ENCODE data around the gene C2CD4A.
A peak's percentile ranks its signal among the peaks of the same experiment; 100 is the strongest.

C2CD4A gene

DNA sequence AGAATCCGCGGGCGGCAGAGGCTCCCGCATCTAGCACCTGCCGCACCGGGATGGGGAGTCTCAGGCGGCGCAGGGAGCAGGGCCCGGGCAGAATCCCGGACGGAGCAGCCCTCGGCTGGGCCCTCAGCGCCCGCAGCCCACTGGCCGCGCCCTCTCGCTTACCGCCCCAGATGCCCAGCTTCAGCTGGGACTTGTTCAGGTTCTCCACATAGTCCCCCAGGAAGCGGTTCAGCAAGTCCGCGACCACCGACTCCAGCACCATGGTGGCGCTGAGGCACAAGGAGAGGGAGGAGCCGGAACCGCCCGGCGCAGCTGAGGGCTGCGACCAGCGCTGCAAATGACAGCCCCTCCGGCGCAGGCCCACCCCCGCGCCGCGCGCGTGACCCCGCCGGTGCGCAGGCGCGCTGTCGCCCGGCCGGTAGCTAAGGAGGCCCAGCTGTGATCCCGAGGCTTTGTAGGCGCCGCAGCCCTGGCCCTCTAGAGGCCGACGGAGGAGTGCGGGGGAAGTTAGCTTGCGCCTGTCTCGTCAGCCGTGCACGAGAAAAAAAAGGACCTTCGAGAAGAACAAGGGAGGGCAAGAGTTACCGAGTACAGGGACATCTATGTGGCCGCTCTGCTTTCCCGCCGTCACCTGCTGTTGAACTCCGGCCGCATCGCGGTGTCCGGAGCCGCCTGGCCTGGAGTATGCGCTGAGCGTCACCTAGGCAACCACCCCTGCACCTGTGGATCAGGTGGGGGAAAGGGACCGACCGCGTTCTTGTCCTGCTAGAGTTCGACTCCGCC lies 6.5 kb upstream of the C2CD4A start, which contains the start of gene VPS13C:
Gene VPS13C (minus strand): TSS at position 335 of the 783 bp plus-strand sequence. CDS start 73 bp downstream, at position 262.
- peak; percentile 92 to 94 for DNase-seq

- DNase-seq: peak in 1 of 2 experiments; percentile 38
Measured at GRCh38 chr15:62060896-62061280, 5.9 kb upstream of the C2CD4A start.

DNA sequence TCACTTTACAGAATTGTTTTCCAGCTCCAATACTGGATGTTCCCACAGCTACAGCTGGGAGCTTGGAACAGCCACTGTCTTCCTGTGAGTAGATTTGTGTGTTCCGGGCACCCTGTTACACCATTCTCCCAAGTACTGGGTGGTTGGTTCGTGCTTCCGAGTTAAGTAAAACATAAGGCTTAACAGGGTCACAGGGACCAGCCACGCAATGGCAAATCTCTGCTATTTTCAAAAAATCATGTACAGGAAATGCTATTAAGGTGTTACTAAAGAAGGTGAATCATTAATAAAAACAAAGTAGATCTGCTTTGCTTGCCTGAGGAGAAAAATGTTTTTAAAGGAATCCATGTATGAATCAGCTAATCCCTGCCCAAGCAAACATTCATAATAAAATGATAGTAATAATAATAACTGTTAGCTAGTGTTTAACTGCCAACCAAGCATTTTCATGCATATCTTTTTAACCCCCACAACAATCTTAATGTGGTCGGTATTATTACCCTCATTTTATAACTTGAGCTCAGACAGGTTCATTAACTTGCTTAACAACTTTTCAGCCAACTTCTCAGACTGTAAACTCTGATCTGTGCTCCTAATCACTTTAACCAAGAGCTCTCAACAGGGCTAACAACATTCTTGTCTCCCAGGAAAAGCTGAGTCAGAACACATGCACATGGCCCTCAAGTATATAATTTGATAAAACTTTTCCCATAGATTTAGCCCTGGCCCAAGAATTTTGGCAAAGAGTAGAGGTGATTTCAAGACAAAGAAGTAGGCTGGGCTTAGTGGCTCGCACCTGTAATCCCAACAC lies 2.7 kb upstream of the C2CD4A start:
- no peak for DNase-seq

DNA sequence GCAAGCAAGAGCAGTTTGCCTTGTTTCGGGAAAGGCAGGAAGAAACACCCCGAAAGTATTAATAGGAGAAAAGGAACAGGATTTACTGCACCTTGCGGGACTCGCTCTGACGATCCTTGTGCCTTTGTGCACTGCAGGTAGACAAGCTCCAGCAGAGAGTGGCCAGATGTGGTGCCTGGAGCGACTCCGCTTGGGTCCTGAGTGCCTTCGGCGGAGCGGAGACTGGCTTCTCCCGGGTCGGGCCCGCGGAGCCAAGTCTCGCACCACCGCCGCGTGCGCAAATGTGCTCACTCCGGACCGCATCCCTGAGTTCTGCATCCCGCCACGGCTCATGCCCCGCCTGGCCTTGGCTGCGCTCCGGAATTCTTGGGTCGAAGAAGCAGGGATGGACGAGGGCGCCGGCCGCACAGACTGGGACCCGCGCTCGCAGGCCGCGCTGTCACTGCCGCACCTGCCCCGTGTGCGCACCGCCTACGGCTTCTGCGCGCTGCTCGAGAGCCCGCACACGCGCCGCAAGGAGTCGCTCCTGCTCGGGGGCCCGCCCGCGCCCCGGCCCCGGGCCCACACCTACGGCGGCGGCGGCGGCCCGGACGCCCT lies 769 bp downstream of the C2CD4A start:
- no peak for DNase-seq

GRCh38 chr15:62068071-62068809 lies 1.5 kb downstream of the C2CD4A start:
- peak; percentile 39 to 53 for DNase-seq

GRCh38 chr15:62068810-62069167 lies 2.0 kb downstream of the C2CD4A start:
- peak; percentile 22 to 32 for DNase-seq

DNA sequence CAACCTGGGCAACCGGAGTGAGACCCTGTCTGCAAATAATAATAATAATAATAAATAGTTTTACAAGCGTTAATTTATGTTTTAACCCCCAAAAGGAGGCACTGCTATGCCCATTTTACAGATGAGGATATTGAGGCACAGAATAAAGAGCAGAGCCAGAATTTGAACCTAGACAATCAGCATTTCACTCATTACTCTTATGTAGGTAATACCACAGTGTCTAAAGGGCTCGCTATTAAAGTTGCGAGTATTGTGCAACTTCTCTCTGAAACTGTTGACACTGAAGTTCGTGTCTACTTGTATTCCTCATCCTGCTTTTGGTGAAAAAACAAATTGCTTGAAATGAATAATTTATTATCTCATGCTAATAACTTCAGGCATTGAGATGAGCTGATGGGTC lies 2.8 kb downstream of the C2CD4A start:
- no peak for DNase-seq

DNA sequence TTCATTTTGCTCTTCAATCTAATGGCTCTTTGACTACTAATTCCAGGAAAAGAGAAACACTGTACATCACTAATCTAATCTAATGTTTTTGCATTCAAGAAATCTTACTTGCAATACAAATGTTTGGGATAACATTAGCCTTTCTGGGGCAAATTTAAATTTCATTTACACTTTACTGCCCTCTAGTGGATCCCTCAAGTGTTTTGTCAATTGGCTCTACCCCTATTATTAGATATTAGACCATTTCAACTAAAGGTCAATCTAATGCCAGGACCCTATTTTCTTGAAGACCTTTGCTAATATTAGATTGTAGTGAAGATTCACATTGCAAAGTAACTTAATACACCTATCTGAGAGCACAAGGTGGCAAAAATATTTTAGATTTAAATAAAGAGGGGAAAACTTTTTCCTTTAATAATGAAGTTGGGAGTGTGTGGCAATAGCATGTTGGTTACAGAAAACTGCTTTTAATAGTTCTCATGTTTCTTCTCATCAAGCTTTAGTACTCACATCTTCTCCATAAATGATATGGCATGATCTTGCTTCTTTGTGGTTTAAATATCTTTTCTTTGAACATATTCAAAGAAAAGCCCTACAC lies 5.0 kb downstream of the C2CD4A start:
- peak; percentile 51 to 69 for DNase-seq

DNA sequence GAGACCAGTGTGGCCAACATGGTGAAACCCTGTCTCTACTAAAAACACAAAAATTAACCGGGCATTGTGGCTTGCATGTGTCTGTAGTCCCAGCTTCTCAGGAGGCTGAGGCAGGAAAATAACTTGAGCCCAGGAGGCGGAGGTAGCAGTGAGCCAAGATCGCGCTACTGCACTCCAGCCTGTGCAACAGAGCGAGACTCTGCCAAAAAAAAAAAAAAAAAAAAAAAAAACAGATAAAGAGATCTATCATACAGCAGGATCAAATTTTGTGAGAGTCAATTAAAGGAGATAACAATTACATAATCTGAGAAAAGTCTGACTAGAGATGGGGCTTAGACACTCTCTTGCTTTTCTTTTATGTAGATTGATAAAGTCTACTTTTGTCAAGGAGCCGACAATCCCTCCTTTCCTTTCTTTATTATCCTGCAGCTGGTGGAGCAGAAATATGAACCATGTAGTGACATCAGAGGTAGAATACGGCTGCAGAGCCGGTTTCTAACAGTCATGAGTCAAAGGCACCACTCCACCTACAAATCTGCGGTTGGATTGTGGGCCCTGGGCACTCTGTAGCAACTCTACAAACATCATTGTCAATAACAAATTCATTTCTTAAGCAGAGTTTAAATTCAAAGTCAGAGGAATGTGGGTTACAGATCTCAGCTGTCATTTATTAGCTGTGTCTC lies 9.0 kb downstream of the C2CD4A start:
- no peak for DNase-seq

DNA sequence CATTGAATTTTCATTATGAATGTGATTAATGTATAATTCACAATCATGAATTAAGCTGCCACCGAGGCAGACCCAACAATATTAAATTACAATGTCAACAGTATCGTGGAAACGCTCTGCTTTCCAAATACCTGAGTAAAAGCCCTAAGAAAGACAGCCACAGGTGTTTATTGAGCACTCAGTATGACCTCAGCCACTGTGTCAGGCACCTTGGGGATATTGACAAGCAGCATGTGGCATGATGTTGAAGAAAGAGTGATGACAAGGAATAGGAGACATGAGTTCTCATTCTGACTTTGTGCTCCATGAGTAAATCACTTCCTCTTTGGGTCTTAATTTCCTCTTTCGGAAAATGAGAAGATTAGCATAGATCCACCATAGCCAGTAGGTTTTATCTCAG lies 12.8 kb downstream of the C2CD4A start:
- DNase-seq: peak in 1 of 2 experiments; percentile 9

DNA sequence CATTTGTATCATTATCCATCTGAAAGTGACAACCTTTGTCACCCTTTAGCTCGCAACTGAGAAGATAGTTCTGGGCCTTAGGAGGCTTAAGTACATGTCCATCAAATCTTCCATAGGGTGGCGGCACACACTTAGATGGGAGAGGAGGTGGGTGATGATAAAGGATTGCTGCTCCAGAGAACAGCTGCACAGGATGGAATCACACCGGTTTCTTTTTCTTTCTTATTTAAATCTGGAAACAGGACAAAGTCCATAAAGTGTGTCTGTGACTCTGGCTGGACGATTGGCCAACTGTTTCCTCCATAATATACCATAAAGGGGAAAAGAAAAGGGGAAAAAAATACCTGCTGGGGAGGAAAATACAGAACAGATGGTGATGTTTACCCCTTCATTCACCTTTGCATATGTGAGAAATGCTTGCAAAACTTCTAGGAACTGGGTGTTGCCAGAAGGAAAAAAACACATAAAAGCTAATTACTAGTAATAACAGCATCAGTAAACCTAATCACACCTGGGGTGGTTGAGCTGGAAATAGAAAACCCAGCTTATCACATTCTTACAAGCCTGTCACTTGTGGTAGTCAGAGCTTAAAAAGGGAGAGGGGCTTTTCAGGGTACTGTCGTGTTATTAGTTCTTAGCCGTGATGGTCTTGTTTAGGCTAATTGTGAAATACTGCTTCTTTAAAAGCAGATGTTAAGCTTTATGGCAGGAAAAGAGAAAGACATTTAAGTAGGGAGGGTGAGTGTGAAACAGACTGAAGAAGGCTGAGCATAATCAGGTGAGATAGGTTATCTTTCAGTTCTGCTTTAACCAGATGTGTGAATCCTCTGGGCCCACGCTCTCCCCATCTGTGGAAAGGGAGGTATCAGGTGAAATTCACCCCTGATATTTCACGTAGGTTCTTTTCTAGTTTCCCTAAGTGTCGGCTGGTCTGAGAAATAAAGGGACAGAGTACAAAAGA lies 16.7 kb downstream of the C2CD4A start:
- DNase-seq: no peak

DNA sequence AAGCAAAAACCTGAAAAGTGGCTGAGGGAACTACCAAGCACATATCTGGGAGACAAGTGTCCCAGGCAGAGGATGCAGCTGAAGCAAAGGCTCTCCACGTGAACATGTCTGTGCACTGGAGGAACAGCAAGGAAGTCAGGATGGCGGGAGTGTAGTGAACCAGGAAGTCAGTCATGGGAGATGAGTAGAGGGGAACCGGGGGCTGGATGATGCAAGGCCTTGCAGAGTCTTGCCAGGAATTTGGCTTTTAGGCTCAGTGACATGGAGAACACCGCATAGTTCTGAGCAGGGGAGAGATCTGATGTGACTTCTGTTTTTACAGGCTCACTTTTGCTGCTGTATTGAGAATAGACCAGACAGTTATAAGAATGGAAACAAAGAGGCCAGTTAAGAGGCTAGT lies 19.0 kb downstream of the C2CD4A start:
- DNase-seq: no peak

DNA sequence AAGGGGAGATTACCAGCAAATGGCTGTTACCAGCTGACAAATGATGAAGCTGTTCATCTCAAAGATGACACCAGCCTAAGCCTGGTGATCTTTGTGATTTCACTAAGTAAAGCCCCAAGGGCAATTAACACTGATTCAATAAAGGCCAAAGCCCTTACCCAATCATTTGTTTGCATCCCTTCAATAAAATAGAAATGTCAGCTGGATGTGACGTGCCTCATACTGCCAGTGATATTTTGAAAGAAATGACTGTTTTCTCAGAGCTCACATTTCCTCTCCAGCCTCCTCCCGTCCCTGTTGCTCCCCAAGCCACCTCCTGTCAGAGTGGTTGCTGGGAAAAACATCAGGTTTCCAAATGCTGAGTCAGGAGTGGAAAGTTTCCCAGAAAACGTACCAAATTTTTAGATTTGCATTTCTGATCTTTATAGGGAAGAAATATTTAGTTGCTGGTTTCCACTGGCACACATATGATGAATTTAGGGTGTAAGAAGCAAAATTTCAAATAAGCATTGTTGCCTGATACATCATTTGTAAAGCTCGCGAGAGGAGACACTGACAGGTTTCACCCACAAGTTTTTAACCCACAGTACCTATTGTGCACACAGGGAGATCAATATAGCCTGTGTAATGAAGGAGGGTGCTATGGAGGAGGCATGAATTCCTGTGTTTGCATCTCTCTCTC lies 21.0 kb downstream of the C2CD4A start:
- DNase-seq: no peak

DNA sequence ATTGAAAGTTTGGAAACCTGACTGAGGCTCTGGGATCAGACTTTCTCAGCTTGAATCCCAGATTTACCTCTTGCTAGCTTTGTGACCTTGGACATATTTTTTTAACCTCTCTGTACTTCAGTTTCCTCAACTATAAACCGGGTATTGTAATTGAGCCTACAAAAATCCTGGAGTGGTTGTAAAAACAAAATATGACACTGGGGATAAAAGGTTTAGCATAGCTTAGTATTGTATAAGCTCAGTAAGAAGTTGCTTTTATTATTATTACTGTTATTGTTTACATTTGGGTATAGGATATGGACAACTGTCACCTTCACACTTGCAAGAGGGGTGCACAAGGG lies 21.5 kb downstream of the C2CD4A start:
- no peak for DNase-seq

DNA sequence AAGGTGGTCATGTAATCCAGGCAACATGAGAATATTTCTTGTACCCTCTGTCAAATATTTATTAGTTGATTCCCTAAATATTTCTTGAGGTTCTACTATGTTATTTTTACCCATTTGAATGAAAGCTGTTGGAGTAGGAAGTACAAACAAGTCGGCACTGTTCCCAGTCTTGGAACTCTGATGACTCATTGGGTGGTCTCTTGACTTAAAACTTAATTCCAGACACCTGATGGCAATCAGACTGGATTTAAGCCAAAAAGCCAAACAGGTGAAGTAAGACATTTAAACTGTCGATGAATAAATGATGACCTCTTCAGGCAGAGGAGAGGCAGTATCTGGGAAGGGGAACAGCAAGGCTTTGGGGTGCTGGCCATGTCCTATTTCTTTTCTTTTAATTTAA lies 22.8 kb downstream of the C2CD4A start:
- DNase-seq: no peak

DNA sequence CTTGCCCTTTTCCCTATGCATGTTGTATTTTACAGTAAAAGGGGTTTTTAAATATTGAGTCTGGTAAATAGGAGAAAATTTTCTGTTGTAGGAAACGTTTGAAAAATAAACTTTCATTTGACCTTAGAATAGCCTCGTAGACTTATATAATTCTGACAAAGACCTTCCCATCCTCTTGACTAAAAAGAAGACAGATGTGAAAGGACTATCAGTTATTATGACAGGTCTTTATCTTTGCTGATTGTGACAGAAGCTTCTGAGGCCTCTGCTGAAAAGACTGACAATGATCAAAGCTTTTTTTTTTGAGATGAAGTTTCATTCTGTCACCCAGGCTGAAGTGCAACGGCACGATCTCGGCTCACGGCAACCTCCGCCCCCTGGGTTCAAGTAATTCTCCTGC lies 24.2 kb downstream of the C2CD4A start:
- no peak for DNase-seq

GRCh38 chr15:62093809-62094208 lies 27.0 kb downstream of the C2CD4A start:
- no peak for DNase-seq

DNA sequence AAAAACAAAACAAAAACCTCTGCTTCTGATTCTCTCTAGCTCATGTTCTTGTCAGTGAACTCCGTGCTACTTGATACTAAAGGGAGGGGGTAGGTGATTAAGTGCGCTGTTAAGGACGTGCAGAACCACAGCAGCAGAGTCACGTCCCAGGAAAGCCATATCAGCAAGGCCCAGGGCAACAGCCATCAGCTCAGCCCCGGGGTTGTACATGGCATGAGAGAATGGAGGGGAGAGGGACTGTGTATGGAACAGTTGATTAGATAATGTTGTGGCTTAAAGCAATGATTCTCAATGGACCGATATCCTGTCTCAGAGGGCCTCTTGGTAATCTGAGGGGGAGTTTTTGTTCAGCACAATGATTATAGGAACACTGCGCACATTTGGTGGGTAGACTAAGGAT lies 27.6 kb downstream of the C2CD4A start:
- no peak for DNase-seq

GRCh38 chr15:62099094-62099601 lies 32.4 kb downstream of the C2CD4A start:
- no peak for DNase-seq

- DNase-seq: no peak
Measured at GRCh38 chr15:62103431-62103830, 36.7 kb downstream of the C2CD4A start.

Measured in AML-193 (cell line).